HG03064 (cell line): ENCODE measurements around the gene GPR152.
A peak's percentile ranks its signal among the peaks of the same experiment; 100 is the strongest.
"Not testable (repeated sequence)": the region's sequence is repeated elsewhere in the genome, so short reads cannot be mapped to it uniquely, and the experiment has no call there.

Source experiments
- ATAC-seq: cut with Tn5 transposase; IDR thresholded peaks from one replicate; pipeline ENCODE4 v1.9.1; 2021; ENCODE audit warnings: low read depth; ENCODE audit not compliant: unreplicated experiment

The GPR152 gene

DNA sequence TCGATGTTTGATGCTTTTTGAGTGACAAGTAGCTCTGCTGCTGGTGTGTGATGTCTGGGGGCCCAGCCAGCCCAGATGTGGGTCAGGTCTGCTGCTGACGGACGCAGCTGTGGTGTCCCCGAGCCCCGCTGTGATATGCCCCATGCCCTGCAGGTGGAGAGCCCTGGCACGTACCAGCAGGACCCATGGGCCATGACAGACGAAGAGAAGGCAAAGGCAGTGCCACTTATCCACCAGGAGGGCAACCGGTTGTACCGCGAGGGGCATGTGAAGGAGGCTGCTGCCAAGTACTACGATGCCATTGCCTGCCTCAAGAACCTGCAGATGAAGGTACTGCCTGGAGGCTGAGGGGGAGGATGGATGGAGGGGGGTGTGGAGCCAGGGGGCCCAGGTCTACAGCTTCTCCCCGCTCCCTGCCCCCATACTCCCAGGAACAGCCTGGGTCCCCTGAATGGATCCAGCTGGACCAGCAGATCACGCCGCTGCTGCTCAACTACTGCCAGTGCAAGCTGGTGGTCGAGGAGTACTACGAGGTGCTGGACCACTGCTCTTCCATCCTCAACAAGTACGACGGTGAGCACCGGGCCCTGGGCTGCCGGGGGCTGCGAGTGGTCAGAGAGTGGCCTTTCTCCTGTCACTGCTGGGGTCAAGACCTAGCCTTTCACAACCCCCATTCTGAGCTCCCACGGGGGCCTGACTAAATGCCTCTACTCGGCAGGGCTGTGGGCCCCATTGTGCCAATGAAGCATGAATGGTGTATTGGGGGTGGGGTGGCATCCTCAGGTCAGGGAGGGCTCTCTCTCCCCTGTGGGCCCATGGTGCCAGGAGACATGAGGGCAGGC lies 37.6 kb upstream of the GPR152 start:
- ATAC-seq, result no peak

DNA sequence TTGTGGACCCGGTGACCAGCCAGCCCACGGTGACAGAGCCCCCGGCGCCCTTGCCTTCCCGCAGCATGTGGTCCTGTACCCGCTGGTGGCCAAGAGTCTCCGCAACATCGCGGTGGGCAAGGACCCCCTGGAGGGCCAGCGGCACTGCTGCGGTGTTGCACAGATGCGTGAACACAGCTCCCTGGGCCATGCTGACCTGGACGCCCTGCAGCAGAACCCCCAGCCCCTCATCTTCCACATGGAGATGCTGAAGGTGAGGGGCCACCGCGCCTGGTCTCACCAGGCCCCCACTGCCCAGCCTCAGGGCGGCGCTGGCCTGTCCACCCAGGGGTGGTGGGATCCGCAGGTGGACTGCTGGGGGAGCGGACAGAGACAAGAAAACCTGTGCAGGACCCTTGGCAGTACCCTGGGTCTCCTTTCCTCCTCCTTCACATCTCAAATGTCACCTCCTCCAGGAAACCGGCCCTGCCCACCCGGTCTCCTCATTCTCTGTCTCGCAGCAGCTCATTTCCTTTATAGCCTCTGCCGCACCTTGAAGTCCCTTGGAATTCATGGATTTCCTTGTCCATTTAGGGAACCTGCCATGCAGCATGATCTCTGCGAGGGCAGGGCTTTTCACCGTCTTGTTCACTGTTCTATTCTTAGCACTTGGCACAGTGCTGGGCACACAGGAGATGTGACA lies 36.8 kb upstream of the GPR152 start:
- ATAC-seq, result no peak

DNA sequence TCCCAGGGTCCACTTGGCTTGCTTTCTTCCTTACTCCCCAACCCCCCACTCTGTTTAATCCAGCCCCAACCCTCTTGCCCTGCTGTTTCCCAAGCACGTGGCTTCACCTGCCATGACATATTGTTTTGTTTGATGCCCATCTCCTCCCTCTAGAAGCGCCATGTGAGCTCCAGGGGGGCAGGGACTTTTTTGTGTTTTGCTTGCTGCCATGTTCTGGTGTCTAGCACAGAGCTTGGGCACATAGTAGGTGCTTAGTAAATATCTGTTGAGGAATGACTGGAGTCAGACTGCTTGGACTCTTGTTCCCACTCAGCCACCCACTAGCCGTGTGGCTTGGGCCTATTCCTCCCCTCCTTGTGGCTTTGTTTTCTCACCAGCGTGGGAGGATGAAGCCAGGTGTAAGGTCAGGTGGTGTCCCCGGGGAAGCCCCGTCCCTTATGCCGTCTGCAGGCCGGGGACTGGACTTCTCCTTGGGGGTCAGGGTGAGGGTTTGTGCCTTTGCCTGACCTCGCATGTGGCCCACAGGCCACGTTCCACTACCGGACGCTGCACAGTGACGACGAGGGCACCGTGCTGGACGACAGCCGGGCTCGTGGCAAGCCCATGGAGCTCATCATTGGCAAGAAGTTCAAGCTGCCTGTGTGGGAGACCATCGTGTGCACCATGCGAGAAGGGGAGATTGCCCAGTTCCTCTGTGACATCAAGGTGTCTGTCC lies 34.1 kb upstream of the GPR152 start:
- ATAC-seq, result no peak

DNA sequence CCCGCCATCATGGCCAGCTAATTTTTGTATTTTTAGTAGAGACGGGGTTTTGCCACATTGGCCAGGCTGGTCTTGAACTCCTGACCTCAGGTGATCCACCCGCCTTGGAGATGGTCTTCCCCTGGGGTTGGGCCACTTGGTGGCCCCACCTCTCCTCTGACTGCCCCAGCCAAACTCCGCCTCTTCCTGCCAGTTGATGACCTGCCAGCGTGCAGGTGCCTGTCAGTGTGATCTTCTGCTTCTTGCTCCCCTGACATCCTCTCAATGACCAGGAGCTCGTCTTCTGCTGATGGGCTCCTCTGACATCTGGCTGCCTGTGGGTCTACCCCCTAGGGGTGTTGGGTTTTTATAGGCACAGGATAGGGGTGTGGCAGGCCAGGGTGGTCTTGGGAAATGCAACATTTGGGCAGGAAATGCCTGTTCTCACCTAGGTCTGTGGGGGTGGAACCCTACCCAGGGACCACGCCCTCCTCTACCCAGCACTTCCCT lies 33.4 kb upstream of the GPR152 start:
- ATAC-seq, result not testable (repeated sequence)

DNA sequence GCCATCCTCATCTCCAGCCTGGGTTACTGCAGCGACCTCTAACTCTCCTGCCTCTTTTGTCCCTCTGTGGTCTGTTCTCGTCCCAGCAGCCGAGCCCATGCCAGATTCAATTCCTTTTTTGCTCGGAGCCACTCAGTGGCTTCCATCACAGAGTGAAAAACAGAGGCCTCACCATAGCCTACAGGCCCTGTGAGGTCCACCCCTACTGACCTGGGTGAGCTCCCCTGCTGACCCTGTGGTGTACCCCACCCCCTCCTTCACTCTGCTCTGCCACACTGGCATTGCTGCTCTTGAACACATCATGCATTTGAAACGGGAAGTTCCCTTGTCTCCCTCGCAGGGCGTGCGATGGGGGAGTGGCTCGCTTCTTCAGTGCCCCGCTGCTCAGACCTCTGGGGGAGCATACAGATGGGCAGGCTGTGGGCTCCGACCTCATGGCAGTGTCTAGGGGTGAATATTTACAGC lies 32.4 kb upstream of the GPR152 start:
- no peak for ATAC-seq

DNA sequence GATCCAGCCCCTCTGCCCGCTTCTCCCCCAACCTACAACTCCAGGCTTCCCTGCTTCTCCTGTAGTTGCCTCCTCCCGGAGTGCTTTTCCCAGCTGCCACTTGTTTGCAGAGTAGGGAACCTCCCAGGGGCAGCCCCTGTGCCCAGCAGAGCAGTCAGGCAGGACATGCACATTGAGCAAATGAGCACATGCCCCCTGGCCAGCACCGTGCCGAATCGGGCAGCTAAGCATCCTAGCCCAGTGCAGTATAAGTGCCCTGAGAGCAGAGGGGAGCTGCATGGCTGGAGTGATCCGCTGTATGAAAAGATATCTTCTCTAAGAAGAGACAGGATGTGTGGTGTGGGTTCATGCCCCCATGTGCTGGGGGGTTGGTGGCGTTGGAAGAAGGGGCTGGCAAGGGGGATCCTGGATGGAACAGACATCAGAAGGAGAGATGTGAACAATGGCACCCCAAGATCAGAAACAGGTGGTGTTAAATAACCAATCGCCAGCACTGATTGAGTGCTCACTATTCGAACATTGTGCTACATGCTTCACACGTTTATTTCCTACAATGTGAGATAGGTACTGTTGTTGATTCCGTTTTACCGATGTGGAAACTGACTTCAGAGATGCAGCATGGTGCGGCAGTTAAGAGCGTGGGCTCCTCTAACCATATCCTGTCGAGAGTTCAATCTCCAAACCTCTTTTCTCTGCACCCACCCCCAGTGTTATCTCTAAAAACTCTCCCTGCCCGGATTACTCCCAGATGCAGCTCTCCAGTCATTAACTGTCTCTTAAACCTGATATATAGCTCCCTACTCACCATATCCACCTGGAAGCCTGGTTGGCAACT lies 31.5 kb upstream of the GPR152 start:
- ATAC-seq, result no peak

DNA sequence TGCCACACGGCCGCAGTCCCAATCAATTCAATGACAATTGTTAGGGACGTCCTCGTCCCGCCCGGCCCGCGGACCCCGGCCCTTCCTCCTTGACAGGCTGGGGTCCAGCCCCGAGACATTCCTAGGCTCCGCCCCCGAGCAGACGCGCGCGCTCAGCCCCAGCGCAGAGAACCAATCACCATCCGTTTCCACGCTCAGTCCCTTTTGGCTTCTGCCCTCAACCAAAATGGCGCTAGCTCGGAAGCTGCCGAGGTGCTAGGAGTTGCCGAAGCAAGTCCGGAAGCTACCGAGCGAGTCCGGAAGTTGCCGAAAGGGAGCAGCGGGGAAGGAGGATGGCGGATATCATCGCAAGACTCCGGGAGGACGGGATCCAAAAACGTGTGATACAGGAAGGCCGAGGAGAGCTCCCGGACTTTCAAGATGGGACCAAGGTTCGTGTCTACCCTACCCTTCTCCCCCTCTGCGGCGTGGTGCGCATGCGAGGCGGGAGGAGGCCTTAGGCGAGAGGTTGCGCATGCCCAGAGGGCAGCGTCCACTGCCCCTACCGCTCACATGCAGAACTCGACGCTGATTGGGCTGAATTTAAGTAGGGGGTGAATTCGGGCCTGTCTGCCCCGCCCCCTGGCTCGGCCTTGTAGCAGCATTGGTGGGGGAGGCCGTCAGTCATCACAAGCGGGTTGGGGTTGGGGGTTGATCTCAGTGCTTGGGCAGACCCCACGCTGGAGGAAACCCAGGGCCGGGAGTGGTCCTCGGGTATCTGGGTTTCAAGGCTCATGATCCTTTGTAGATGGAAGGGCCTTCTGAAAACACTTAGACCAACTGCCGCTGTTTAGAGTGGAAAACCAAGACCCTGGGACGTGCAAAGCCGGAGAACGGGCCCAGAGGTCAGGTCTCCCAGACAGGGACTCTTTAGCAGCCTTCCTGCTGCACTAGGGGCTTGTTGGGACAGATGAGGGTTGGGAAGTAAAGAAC lies 30.6 kb upstream of the GPR152 start, which contains the start of gene AIP:
TSS of gene AIP (plus strand) at position 200 of the 972 bp plus-strand sequence. CDS start at position 333, 133 bp downstream.
- ATAC-seq, result peak; percentile 61

DNA sequence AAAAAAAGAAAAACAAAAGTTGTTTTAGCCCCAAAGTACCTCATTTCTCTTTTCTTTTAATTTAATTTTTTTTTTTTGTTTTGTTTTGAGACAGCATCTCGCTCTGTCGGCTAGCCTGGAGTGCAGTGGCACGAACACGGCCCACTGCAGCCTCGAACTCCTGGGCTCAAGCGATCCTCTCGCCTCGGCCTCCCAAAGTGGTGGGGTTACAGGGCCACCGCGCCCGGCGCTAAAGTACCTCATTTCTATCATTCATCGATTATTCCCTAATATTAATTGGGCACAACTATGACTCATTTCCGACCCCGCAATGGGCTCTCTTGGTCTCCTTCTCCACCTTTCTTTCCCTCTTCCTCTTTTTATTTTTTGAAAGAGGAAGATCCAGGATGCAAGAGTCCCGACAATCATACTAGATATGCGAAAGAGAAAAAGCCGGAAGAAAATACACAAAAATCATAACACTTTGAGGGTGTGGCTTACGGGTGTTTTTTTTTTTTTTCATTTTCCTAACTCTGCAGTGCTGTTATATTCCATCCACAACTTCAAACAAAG lies 29.8 kb upstream of the GPR152 start:
- ATAC-seq, result no peak

DNA sequence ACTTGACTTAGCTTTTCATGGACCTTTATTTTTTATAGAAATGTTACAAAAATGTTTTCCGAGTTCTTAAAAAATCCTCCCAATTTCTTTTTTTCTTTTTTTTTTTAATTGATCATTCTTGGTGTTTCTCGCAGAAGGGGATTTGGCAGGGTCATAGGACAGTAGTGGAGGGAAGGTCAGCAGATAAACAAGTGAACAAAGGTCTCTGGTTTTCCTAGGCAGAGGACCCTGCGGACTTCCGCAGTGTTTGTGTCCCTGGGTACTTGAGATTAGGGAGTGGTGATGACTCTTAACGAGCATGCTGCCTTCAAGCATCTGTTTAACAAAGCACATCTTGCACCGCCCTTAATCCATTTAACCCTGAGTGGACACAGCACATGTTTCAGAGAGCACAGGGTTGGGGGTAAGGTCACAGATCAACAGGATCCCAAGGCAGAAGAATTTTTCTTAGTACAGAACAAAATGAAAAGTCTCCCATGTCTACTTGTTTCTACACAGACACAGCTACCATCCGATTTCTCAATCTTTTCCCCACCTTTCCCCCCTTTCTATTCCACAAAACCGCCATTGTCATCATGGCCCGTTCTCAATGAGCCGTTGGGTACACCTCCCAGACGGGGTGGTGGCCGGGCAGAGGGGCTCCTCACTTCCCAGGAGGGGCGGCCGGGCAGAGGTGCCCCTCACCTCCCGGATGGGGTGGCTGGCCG lies 25.0 kb upstream of the GPR152 start:
- not testable (repeated sequence) for ATAC-seq

DNA sequence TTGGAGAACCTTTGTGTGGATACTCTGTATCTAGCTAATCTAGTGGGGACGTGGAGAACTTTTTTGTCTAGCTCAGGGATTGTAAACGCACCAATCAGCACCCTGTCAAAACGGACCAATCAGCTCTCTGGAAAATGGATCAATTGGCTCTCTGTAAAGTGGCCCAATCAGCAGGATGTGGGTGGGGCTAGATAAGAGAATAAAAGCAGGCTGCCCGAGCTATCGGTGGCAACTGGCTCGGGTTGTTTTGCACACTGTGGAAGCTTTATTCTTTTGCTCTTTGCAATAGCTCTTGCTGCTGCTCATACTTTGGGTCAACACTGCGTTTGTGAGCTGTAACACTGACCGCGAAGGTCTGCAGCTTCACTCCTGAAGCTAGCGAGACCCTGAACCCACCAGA lies 24.2 kb upstream of the GPR152 start:
- not testable (repeated sequence) for ATAC-seq

DNA sequence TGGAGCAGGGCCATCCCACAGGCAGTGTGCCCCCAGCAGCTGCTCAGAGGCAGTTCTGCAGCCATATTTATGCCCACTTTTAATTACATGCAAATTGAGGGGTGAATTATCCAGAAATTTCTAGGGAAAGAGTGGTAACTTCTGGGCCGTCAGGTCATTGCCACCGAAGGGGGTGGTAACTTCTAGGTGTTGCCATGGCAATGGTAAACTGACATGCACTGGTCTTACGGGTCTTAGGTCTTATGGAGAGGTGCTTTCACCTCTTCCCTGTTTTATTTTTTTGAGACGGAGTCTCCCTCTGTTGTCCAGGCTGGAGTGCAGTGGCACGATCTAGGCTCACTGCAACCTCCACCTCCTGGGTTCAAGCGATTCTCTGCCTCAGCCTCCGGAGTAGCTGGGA lies 20.4 kb upstream of the GPR152 start:
- no peak for ATAC-seq

DNA sequence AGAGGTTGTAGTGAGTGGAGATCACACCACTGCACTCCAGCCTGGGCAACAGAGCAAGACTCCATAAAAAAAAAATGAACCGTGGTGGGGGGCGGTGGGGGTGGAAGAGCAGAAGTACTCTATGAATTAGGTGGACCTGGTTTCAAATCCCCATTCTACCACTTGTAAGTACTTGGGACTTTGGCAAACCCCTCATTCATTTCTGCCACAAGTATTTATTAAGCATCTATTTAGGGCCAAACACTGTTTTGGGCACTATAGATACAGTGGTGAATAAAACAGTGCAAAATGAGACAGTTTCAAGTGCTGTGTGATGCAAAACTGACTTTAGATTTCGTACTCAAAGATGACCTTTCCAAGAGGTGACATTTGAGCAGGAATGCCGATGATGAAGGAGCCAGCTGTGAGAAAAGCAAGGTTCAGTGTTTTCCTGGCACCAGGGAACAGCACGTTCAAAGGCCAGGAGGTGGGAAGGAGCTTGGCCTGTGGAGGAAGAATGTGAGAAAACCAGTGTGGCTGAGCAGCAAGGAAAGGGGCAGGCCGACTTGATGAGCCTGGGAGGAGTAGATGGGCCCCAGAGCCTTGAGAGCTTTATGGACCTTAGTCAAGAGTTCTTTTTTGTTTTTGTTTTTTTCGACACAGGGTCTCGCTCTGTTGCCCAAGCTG lies 17.9 kb upstream of the GPR152 start:
- no peak for ATAC-seq

DNA sequence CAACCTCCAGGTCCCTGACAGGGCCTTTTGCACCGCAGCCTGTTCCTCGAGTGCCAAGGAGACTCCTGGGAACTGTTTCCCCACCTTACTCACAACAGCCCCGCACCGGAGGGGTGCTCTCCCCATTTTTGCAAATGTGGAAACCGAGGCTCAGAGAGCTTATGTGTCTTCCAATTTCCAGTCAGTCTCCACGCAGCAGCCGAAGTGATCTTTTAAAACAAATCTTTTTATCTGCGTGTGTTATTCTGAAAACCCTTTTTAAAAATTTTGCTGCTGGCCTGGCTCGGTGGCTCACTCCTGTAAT lies 16.9 kb upstream of the GPR152 start:
- ATAC-seq, result no peak

DNA sequence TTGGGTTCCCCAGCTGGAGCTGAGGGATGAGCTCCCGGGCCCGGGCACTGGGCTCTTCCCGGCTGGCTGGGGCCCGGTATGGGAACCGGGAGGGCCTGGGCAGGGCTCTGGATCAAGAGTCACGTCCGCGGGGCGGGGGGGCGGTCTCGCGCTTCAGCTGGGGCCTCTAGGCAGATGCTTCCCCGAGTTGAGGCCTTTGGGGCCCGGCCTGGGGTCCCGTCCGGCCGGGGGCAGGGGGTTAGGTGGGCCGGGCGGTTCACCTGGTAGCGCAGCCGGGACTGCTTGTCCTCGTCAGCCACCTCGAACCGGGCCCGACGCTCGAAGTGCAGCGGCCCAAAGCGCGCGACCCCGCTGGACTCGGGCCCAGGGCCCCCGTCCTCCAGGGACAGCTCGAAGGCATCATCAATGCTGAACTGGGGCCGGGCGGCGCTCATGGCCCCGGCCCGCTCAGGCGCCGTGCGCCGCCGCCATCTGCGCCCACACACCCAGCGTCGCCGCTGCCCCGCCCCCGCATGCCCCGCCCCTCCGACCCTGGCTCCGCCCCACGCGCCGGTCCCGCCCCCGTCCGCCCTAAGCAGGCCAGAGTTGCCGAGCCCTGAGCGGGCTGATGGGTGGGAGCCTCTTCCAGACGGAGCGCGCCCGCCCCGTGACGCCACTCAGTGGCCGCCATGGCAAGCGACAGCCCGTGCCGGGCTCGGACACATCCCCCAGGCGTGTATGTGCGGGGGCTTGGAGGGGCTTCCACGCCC lies 16.4 kb upstream of the GPR152 start, which contains the start of gene TMEM134:
TSS of gene TMEM134 (minus strand) at position 493 of the 749 bp plus-strand sequence. CDS start at position 434, 59 bp downstream.
- ATAC-seq, result peak; percentile 55

DNA sequence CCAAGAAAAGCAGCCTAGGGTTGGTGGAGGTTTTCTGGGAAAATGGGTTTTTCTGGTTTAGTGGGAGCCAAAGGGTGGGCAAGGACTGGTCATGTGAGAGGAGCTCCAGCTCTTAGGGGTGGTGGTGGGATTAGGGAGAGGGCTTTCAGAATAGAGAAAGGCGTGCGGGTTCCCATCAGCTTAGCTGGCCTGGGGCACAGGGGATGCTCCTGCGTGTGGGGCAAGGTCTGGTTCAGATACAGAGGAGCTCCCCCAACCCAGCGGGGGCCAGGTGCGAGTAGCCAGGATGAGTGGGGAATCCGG lies 15.9 kb upstream of the GPR152 start:
- no peak for ATAC-seq

DNA sequence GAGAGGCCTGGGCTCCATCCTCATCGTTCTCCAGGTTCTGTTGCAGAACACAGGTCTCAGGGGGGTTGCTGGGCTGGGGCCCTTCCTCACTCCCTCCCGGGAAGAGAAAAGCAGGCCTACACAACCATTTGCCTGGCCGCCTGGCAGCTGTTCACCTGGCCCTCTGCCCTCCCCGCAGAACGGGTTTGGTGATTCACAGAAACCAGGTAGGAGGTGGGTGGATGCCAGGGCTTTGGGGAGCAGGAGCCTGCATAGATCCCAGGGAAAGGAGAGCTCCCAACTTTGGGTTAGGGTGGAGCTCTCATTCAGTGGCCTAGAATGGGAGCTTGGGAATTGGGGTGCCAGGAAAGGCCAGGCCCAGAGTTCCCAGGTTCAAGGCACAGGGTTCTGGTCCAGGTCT lies 15.5 kb upstream of the GPR152 start:
- ATAC-seq, result no peak
